Kidney glomerular epithelial cell (primary cell): Measurements from ENCODE around the gene TMEM95.

Experiments used
- DNase-seq: peaks from one replicate; lab custom pipeline; 2025; lab: John Stamatoyannopoulos, UW

TMEM95 gene

DNA sequence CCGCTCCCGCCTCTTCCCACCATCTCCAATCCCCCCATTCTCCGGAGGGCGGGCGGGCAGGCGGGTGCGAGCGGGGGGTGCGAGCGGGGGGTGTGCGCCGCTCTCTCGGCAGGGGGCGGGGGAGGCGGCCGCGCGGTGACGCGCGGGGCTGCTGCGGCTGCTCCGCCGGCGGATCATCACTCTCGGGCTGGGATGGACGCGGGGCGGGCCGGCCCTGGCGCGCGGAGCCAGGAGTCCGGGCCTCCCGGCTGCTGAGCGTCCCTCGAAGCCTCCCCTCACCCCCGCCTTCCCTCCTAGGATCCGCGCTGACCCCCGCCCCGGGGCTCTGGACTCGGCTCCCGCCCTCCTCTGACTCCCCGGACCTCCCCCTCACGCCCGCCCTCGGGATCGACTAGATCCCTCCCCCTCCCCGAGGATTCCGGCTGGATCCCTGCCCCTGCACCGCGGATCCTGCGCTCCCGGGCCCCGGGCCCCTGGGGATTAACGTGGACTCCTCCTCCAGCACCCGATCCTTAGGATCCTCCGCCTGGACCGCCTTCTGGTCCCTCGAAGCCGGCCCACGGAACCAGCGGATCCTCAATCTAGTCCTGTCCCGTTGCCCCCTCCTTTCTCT is 49.9 kb downstream of the TMEM95 start:
- DNase-seq = no peak

DNA sequence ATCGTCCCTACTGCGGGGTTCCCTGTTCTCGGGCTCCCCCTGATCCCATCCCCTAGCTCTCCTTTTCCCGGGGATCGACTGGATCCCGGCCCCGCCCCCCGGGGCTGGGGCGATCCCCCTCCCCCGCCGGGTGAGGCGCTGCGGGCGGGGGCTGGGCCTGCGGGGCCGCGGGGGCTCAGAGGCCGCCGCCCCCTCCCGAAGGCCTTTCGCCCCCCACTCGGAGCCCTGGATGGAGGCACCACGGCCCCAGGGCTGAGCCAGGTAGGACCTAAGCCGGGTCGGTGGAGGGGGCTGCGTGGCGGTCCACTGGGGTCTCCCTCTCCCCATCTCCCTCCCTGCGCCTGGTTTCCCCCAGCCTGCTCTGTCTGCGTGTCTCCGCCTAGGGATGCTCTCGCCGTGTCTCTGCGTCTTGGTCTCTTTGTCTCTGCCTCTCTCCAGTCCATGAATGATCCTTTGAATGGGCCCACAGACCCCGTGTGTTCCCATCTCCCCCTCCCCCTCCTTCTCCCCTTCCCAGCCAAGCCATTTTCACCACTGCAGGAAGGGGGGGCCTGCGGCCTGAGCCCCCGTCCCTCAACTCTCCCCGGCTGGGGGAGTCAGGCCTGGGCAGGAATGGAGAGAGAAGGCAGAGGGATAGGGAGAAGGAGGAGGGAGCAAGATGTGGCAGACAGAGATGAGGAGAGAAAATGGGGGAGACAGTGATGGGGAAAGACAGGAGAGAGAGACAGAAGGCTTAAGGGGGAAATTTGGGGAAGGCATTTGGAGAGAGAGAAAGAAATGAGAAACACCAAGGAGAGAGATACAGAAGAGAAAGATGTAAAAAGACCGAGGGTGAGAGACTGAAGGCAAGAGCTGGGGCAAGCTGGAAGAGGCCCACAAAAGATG is 50.6 kb downstream of the TMEM95 start:
- DNase-seq = no peak

- DNase-seq = no peak
These were observed 51.4 kb downstream of the TMEM95 start for GRCh38 chr17:7406235-7406825.
